HEK293 (cell line): ENCODE data around the gene QARS1.

Experiments used
- GLI4 ChIP-seq: fragments of 450-650 bp; formaldehyde crosslinking; IDR thresholded peaks from 2 replicates; pipeline ENCODE4 v1.5.1; 2016; ENCODE audit warnings: missing biosample characterization, missing genetic modification characterization
- SETDB1 ChIP-seq: IDR thresholded peaks from one replicate; pipeline ENCODE4 v1.6.1; 2017; ENCODE audit warnings: mild to moderate bottlenecking, low read length, moderate library complexity, mixed read lengths; ENCODE audit not compliant: insufficient read length
- ZBTB17 ChIP-seq: fragments of 450-650 bp; formaldehyde crosslinking; IDR thresholded peaks from 2 replicates; pipeline ENCODE4 v1.5.1; 2016; ENCODE audit warnings: missing biosample characterization, missing genetic modification characterization
- ZEB2 ChIP-seq: fragments of 450-650 bp; formaldehyde crosslinking; IDR thresholded peaks from 2 replicates; pipeline ENCODE4 v1.5.1; 2016; ENCODE audit warnings: missing biosample characterization, missing genetic modification characterization
- ZFP41 ChIP-seq: fragments of 450-650 bp; formaldehyde crosslinking; IDR thresholded peaks from 2 replicates; pipeline ENCODE4 v1.5.1; 2016; ENCODE audit warnings: missing biosample characterization, missing genetic modification characterization, borderline replicate concordance
- ZNF146 ChIP-seq: fragments of 450-650 bp; formaldehyde crosslinking; IDR thresholded peaks from 2 replicates; pipeline ENCODE4 v1.5.1; 2016; ENCODE audit warnings: missing biosample characterization, missing genetic modification characterization
- ZNF24 ChIP-seq: fragments of 450-650 bp; formaldehyde crosslinking; IDR thresholded peaks from 2 replicates; pipeline ENCODE4 v1.5.1; 2016; ENCODE audit warnings: missing biosample characterization, missing genetic modification characterization
- ZNF416 ChIP-seq: fragments of 450-650 bp; formaldehyde crosslinking; IDR thresholded peaks from 2 replicates; pipeline ENCODE4 v1.5.1; 2016; ENCODE audit warnings: missing biosample characterization, missing genetic modification characterization
- ZNF514 ChIP-seq: fragments of 450-650 bp; formaldehyde crosslinking; IDR thresholded peaks from 2 replicates; pipeline ENCODE4 v1.5.1; 2016; ENCODE audit warnings: missing biosample characterization, missing genetic modification characterization
- ZNF530 ChIP-seq: fragments of 450-650 bp; formaldehyde crosslinking; IDR thresholded peaks from 2 replicates; pipeline ENCODE4 v1.5.1; 2016; ENCODE audit warnings: low read depth, missing biosample characterization, missing genetic modification characterization
- ZNF560 ChIP-seq: fragments of 450-650 bp; formaldehyde crosslinking; IDR thresholded peaks from 2 replicates; pipeline ENCODE4 v1.5.1; 2017; ENCODE audit warnings: missing biosample characterization, missing genetic modification characterization, borderline replicate concordance
- ZNF585B ChIP-seq: fragments of 450-650 bp; formaldehyde crosslinking; IDR thresholded peaks from 2 replicates; pipeline ENCODE4 v1.5.1; 2016; ENCODE audit warnings: missing biosample characterization, missing genetic modification characterization
- ZNF600 ChIP-seq: fragments of 450-650 bp; formaldehyde crosslinking; IDR thresholded peaks from 2 replicates; pipeline ENCODE4 v1.5.1; 2016; ENCODE audit warnings: missing biosample characterization, missing genetic modification characterization
- ZNF621 ChIP-seq: fragments of 450-650 bp; formaldehyde crosslinking; IDR thresholded peaks from 2 replicates; pipeline ENCODE4 v1.5.1; 2017; ENCODE audit warnings: missing biosample characterization, missing genetic modification characterization
- ZNF830 ChIP-seq: fragments of 450-650 bp; IDR thresholded peaks from 2 replicates; pipeline ENCODE4 v1.5.0; 2018; ENCODE audit warnings: missing biosample characterization, missing genetic modification characterization, low read depth, mild to moderate bottlenecking, moderate library complexity
- TF ChIP-seq, protein P1 (sequence below): fragments of 450-650 bp; formaldehyde crosslinking; IDR thresholded peaks from 2 replicates; pipeline ENCODE4 v1.5.1; 2016; ENCODE audit warnings: missing biosample characterization, missing genetic modification characterization
- TF ChIP-seq, protein P2 (sequence below): fragments of 450-650 bp; formaldehyde crosslinking; IDR thresholded peaks from 2 replicates; pipeline ENCODE4 v1.5.1; 2016; ENCODE audit warnings: missing biosample characterization, missing genetic modification characterization
- TF ChIP-seq, protein P3 (sequence below): fragments of 450-650 bp; formaldehyde crosslinking; IDR thresholded peaks from 2 replicates; pipeline ENCODE4 v1.5.1; 2016; ENCODE audit warnings: missing biosample characterization, missing genetic modification characterization
- TF ChIP-seq, protein P4 (sequence below): fragments of 450-650 bp; formaldehyde crosslinking; optimal IDR thresholded peaks from 2 replicates; pipeline ENCODE3; 2016; ENCODE audit warnings: missing biosample characterization, mild to moderate bottlenecking, missing genetic modification characterization
- TF ChIP-seq, protein P5 (sequence below): fragments of 450-650 bp; formaldehyde crosslinking; IDR thresholded peaks from 2 replicates; pipeline ENCODE4 v1.5.1; 2016; ENCODE audit warnings: missing biosample characterization, missing genetic modification characterization
- TF ChIP-seq, protein P6 (sequence below): fragments of 450-650 bp; formaldehyde crosslinking; IDR thresholded peaks from 2 replicates; pipeline ENCODE4 v1.5.1; 2017; ENCODE audit warnings: missing biosample characterization, missing genetic modification characterization
- TF ChIP-seq, protein P7 (sequence below): fragments of 450-650 bp; formaldehyde crosslinking; IDR thresholded peaks from 2 replicates; pipeline ENCODE4 v1.5.1; 2016; ENCODE audit warnings: missing biosample characterization, missing genetic modification characterization
- TF ChIP-seq, protein P8 (sequence below): fragments of 450-650 bp; formaldehyde crosslinking; IDR thresholded peaks from 2 replicates; pipeline ENCODE4; 2016; ENCODE audit warnings: missing biosample characterization, missing genetic modification characterization
- TF ChIP-seq, protein P9 (sequence below): fragments of 450-650 bp; formaldehyde crosslinking; IDR thresholded peaks from 2 replicates; pipeline ENCODE4 v1.5.1; 2017; ENCODE audit warnings: missing biosample characterization, missing genetic modification characterization

Gene QARS1

DNA sequence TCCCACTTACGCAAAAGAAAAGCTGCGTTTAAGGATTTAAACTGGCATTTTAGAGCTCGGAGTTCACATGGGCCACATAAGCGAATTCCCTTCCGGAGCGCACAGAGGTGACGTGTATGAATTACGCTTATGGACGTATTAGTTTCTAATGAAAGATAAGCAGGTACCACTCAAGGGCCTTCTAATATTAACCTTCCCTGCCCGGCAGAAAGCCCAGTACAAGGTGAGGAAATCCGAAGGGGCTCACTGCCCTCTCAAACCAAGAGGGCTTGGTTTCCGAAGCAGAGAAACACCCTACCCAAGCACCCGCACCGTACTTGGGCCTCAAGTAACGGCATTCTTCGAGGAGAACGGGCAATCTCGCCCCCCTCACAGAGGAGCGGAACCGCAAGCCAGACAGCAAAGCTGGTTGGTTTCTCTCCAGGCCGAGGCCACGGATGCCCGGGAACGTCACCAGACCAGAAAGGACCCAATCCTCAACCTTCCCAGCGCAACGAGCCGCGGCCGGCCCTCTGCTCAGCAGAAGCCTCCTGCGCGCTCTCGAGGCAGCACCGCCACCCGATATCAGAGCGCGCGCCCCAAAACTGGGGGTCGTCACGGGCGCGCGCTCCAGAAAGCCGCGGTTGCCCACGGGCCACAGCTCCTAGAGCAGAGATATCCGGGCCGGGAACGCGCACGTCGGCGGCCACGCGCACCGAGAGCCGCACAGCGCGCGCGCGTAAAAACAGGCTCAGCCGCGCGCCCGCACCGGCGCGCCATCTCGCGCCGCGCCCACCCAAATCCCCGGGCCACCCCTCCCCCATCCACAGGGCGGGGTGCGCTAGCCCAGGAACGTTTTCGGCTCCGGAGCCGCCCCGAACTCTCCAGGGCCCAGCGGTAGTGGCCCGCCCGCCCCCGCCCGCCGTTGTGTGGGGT is 11.4 kb downstream of the QARS1 start (continued):
- TF ChIP-seq ZNF530 (no peak), ZNF146 (tag by site-specific recombination) (no peak), ZNF24 (tag by site-specific recombination) (no peak), ZNF560 (no peak), ZNF600 (tag by site-specific recombination) (0 out of 2 replicates have a peak, but pooled peaks have one; percentile 27), ZBTB17 (tag by site-specific recombination) (no peak; the same call in 1 of the 2 replicates), ZNF514 (tag by site-specific recombination) (no peak), GLI4 (no peak), ZEB2 (no peak), SETDB1 (no peak), ZNF416 (no peak), ZNF830 (no peak), ZNF621 (no peak), ZFP41 (tag by site-specific recombination) (no peak), ZNF585B (tag by site-specific recombination) (no peak)
- TF ChIP-seq, protein P1, sequence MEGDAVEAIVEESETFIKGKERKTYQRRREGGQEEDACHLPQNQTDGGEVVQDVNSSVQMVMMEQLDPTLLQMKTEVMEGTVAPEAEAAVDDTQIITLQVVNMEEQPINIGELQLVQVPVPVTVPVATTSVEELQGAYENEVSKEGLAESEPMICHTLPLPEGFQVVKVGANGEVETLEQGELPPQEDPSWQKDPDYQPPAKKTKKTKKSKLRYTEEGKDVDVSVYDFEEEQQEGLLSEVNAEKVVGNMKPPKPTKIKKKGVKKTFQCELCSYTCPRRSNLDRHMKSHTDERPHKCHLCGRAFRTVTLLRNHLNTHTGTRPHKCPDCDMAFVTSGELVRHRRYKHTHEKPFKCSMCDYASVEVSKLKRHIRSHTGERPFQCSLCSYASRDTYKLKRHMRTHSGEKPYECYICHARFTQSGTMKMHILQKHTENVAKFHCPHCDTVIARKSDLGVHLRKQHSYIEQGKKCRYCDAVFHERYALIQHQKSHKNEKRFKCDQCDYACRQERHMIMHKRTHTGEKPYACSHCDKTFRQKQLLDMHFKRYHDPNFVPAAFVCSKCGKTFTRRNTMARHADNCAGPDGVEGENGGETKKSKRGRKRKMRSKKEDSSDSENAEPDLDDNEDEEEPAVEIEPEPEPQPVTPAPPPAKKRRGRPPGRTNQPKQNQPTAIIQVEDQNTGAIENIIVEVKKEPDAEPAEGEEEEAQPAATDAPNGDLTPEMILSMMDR (tag by site-specific recombination) = no peak
- TF ChIP-seq, protein P2, sequence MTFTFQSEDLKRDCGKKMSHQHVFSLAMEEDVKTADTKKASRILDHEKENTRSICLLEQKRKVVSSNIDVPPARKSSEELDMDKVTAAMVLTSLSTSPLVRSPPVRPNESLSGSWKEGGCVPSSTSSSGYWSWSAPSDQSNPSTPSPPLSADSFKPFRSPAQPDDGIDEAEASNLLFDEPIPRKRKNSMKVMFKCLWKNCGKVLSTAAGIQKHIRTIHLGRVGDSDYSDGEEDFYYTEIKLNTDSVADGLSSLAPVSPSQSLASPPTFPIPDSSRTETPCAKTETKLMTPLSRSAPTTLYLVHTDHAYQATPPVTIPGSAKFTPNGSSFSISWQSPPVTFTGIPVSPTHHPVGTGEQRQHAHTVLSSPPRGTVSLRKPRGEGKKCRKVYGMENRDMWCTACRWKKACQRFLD (tag by site-specific recombination) = no peak
- TF ChIP-seq, protein P3, sequence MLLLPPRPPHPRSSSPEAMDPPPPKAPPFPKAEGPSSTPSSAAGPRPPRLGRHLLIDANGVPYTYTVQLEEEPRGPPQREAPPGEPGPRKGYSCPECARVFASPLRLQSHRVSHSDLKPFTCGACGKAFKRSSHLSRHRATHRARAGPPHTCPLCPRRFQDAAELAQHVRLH (tag by site-specific recombination) = no peak
- TF ChIP-seq, protein P4, sequence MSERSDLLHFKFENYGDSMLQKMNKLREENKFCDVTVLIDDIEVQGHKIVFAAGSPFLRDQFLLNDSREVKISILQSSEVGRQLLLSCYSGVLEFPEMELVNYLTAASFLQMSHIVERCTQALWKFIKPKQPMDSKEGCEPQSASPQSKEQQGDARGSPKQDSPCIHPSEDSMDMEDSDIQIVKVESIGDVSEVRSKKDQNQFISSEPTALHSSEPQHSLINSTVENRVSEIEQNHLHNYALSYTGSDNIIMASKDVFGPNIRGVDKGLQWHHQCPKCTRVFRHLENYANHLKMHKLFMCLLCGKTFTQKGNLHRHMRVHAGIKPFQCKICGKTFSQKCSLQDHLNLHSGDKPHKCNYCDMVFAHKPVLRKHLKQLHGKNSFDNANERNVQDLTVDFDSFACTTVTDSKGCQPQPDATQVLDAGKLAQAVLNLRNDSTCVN (tag by site-specific recombination) = peak; percentile 96
- TF ChIP-seq, protein P5, sequence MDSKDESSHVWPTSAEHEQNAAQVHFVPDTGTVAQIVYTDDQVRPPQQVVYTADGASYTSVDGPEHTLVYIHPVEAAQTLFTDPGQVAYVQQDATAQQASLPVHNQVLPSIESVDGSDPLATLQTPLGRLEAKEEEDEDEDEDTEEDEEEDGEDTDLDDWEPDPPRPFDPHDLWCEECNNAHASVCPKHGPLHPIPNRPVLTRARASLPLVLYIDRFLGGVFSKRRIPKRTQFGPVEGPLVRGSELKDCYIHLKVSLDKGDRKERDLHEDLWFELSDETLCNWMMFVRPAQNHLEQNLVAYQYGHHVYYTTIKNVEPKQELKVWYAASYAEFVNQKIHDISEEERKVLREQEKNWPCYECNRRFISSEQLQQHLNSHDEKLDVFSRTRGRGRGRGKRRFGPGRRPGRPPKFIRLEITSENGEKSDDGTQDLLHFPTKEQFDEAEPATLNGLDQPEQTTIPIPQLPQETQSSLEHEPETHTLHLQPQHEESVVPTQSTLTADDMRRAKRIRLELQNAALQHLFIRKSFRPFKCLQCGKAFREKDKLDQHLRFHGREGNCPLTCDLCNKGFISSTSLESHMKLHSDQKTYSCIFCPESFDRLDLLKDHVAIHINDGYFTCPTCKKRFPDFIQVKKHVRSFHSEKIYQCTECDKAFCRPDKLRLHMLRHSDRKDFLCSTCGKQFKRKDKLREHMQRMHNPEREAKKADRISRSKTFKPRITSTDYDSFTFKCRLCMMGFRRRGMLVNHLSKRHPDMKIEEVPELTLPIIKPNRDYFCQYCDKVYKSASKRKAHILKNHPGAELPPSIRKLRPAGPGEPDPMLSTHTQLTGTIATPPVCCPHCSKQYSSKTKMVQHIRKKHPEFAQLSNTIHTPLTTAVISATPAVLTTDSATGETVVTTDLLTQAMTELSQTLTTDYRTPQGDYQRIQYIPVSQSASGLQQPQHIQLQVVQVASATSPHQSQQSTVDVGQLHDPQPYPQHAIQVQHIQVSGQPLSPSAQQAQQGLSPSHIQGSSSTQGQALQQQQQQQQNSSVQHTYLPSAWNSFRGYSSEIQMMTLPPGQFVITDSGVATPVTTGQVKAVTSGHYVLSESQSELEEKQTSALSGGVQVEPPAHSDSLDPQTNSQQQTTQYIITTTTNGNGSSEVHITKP = no peak; the same call in 1 of the 2 replicates
- TF ChIP-seq, protein P6, sequence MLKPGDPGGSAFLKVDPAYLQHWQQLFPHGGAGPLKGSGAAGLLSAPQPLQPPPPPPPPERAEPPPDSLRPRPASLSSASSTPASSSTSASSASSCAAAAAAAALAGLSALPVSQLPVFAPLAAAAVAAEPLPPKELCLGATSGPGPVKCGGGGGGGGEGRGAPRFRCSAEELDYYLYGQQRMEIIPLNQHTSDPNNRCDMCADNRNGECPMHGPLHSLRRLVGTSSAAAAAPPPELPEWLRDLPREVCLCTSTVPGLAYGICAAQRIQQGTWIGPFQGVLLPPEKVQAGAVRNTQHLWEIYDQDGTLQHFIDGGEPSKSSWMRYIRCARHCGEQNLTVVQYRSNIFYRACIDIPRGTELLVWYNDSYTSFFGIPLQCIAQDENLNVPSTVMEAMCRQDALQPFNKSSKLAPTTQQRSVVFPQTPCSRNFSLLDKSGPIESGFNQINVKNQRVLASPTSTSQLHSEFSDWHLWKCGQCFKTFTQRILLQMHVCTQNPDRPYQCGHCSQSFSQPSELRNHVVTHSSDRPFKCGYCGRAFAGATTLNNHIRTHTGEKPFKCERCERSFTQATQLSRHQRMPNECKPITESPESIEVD (tag by site-specific recombination) = no peak
- TF ChIP-seq, protein P7, sequence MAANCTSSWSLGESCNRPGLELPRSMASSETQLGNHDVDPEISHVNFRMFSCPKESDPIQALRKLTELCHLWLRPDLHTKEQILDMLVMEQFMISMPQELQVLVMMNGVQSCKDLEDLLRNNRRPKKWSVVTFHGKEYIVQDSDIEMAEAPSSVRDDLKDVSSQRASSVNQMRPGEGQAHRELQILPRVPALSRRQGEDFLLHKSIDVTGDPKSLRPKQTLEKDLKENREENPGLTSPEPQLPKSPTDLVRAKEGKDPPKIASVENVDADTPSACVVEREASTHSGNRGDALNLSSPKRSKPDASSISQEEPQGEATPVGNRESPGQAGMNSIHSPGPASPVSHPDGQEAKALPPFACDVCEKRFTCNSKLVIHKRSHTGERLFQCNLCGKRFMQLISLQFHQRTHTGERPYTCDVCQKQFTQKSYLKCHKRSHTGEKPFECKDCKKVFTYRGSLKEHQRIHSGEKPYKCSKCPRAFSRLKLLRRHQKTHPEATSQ (tag by site-specific recombination) = peak; percentile 63; the same call in 1 of the 2 replicates
- TF ChIP-seq, protein P8, sequence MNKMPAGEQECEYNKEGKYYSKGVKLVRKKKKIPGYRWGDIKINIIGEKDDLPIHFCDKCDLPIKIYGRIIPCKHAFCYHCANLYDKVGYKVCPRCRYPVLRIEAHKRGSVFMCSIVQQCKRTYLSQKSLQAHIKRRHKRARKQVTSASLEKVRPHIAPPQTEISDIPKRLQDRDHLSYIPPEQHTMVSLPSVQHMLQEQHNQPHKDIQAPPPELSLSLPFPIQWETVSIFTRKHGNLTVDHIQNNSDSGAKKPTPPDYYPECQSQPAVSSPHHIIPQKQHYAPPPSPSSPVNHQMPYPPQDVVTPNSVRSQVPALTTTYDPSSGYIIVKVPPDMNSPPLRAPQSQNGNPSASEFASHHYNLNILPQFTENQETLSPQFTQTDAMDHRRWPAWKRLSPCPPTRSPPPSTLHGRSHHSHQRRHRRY (tag by site-specific recombination) = no peak
- TF ChIP-seq, protein P9, sequence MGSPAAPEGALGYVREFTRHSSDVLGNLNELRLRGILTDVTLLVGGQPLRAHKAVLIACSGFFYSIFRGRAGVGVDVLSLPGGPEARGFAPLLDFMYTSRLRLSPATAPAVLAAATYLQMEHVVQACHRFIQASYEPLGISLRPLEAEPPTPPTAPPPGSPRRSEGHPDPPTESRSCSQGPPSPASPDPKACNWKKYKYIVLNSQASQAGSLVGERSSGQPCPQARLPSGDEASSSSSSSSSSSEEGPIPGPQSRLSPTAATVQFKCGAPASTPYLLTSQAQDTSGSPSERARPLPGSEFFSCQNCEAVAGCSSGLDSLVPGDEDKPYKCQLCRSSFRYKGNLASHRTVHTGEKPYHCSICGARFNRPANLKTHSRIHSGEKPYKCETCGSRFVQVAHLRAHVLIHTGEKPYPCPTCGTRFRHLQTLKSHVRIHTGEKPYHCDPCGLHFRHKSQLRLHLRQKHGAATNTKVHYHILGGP (tag by site-specific recombination) = no peak
